Measurements from ENCODE around the gene OR12D1. TPM values are rescaled to one million over a fixed set of nuclear protein-coding genes. Genes with fewer than 3 reads are reported as not detected.

Gene OR12D1
- total RNA-seq: not detected in 2 replicates

GRCh38 chr6:29414588-29414987 lies at the start of gene OR12D1:
Gene OR12D1 (plus strand): TSS chr6:29414928.

DNA sequence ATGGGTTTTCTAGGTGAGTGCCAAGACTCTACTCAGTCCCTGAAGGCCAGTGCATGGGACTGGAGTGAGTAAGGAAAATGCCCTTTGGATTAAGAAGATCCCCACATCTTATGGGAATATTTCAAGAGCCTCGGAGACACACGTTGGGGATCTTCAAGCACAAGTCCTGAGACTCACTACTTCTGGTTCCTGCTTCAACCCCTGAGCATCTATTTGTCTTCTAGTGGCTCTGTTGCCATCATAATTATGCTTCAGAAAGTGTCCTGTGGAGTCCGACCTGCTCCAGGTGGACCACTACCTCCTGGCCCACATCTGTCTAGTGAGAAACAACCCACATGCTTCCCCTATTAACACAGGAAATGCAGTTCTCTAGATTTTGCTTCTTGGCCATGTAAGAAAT lies 46.0 kb upstream of the OR12D1 start, which contains the start of gene OR5V1:
TSS of gene OR5V1 (minus strand) at position 101 of the 400 bp plus-strand sequence. CDS start 12,670 bp downstream, outside the sequence.

DNA sequence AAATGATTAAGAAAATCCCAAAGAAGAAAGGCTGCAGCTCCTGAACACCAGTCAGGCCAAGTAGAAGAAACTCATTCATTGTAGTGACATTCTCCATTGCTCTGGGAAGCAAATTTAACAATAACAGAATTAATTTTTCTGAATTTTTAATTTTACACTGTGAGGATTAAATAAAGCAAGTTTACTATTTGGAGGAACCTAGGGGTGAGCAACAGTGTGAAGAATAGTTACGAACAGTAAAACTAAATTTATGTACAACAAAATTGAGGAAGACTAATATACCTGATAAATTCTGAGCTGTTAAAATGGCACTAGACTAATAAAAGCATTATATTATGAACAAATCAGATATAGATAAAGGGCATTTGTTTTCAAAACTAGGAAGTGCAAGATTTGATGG lies 39.5 kb upstream of the OR12D1 start, which contains the start of gene OR12D3:
TSS of gene OR12D3 (minus strand) at position 101 of the 400 bp plus-strand sequence. CDS start at position 97, 4 bp downstream.

DNA sequence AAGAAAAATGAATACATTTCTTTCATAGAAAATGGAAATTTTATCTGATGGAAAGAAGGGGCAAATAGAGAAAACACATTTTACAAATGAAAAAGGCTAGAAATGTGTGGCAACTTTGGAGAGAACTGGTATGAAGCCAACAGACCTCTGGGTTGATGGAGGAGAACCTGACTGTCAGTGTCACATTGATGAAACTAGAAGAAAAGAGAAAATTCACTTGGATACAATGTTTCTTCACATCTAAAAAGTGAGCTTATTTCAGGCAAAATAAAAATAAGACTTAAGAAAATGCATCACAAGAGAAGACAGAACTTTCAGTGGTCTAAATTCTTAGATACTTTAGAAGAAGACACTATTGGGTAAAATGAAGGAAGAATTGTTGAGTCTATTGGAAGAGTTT lies 19.4 kb upstream of the OR12D1 start, which contains the start of gene OR12D2:
TSS of gene OR12D2 (plus strand) at position 301 of the 400 bp plus-strand sequence. CDS start 1,069 bp downstream, outside the sequence.

DNA sequence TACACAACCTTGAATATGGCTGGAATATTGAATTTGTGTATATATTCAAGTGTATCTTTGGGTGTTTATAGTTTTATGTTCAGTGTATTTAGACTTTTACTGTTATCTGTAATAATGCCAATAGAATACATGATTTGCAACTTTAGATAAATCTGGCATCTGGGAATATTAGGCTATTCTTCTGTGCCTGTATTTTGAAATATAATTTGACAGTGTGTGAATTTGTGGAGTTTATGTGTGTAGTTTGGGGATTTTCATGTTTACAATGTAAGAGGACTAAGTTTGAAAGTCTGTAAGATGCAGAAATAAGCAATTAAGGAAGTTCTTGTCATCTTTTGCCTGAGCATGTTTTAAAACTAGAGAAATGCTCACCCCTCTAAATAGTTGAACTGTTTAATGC lies 24.3 kb downstream of the OR12D1 start, which contains the start of gene OR10C1:
TSS of gene OR10C1 (plus strand) at position 301 of the 400 bp plus-strand sequence. CDS start 710 bp downstream, outside the sequence.

DNA sequence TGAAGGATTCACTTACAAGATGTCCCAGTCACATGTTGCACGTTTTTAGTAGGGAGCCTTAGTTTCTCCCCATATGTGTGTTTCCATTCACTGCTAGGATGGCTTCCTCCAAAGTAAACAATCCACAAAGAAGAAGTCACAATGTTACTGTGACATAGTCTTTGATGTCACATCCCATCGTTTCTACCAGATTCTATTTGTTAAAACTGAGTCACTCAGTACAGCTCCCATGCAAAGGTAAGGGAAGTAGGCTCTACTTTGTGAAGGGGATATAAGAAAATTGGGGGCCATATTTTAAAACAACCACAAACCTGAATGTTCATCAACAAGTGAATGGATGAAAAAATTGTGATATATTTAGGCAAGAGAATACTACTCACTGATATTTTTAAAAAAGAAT lies 42.2 kb downstream of the OR12D1 start, which contains the start of the genes OR11A1 and OR2H1:
TSS of gene OR11A1 (minus strand) at position 101 of the 400 bp plus-strand sequence. CDS start 29,430 bp downstream, outside the sequence.
TSS of gene OR2H1 (plus strand) at position 185 of the 400 bp plus-strand sequence. CDS start 4,615 bp downstream, outside the sequence.

Other genes starting within 250 kb of the OR12D1 start
- gene OR2J2, start 244.0 kb upstream of the OR12D1 start, total RNA-seq: not detected in 2 replicates
- not detected in 2 replicates for gene OR14J1, start 113.2 kb upstream of the OR12D1 start, total RNA-seq
- not detected in 2 replicates for gene OR5V1, start 46.1 kb upstream of the OR12D1 start, total RNA-seq
- gene OR12D3, start 39.6 kb upstream of the OR12D1 start, total RNA-seq: not detected in 2 replicates
- gene OR12D2, start 19.3 kb upstream of the OR12D1 start, total RNA-seq: not detected in 2 replicates
- not detected in 2 replicates for gene OR10C1, start 24.4 kb downstream of the OR12D1 start, total RNA-seq
- gene OR11A1, start 42.1 kb downstream of the OR12D1 start, total RNA-seq: not detected in 2 replicates
- not detected in 2 replicates for gene OR2H1, start 42.2 kb downstream of the OR12D1 start, total RNA-seq
- gene MAS1L, start 73.0 kb downstream of the OR12D1 start, total RNA-seq: not detected in 2 replicates
- gene UBD, start 144.8 kb downstream of the OR12D1 start, total RNA-seq: 7.8 and 31.0 TPM in 2 replicates
- gene OR2H2, start 170.2 kb downstream of the OR12D1 start, total RNA-seq: not detected in 2 replicates
- 1.4 and 4.8 TPM in 2 replicates for gene GABBR1, start 218.3 kb downstream of the OR12D1 start, total RNA-seq
- gene MOG, start 242.2 kb downstream of the OR12D1 start, total RNA-seq: not detected in 2 replicates